ENCODE data around the gene RALY.

RALY gene

DNA sequence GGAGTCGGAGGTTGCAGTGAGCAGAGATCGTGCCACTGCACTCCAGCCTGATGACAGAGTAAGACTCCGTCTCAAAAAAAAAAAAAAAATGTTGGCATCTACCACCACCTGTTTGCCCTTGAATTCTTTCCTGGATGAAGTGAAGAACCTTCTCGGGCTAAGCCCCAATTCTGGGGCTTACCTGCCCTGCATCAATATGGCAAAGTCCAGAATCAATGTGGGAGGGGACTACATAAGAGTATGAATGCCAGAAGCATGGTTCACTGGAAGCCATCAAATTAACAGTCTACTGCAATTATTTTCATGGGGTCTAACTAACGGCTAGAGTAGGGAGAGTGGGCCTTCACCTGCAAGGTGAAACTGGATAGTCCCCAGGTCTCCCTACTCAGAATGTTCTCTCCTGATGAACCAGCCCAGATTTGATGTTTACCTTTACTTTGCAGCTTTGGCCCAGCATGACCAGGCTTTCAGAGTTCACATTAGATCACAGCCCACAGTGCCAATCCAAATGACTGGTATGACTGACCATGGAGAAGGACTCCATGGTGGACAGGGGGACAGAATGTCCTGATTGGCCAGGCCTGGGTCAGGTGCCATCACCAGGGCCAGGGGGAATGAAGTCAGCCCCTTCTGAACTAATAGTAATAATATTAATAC is 7.0 kb upstream of the RALY start:
- no peak for DNase-seq

DNA sequence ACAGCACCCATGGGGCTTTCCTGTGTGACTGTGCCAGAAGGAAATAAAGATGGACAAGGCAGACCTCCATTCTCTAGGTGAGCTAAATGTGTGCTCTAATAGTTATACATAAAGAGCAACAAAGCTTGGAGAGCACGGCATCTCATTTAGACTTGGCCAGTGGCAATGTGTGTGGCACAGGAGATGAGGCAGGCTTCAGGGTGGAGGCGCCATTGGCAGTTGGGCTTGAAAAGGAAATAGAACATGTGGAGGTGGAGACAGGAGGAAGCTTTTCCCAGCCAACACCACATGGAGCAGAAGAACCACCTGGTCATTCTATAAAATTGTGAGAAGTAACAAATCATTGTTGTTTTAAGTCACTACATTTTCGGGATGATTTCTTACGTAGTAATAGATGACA is 3.6 kb upstream of the RALY start:
- no peak for DNase-seq

DNA sequence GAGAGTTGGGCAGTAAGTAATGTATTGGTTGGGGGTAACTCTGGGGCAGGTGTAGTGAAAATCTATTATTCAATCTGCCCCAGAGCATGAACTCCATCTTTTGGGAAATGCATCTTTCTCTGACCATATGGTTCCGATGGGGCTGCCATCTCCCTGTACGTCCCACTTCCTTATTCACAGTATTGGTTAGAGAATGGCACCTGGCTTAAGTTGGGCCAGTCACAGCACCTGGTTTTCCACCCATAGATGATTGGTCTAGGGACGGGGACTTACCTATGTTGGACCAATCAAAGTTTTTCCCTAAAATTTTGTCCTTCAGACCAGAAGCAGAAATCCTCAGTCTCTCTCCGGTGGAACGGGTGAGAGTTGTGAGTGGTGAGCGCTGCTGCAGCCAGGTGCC is 2.2 kb upstream of the RALY start:
- DNase-seq, result no peak

DNA sequence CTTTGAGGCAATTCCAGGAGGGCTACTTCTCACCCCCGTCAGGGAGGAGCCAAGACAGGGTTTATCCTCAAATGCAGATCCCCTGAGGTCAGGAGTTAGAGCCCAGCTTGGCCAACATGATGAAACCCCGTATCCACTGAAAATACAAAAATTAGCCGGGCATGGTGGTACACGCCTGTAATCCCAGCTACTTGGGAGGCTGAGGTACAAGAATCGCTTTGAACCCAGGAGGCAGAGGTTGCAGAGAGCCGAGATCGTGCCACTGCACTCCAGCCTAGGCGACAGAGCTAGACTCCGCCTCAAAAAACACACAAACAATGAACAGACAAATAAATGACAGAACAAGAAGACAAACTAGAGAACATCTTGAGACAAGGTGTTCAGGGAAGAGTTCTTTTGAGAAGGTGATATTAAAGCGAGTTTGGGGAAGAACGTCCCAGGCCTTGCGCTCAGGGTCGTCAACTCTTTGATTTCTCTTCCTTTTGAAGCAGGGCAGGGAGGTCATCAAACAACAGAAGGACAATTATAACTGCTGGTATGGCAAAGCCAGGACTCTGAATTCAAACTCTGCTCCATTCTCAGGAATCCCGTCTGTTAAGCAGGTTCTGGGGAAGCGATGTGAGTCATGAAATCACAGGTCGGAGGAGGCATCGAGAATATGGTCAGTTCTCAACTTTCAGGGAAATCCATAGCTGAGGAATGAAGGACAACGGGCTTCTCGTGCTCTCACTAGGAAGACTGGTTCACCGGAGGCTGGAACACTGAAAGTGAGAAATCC is 1.4 kb upstream of the RALY start:
- DNase-seq, result no peak

DNA sequence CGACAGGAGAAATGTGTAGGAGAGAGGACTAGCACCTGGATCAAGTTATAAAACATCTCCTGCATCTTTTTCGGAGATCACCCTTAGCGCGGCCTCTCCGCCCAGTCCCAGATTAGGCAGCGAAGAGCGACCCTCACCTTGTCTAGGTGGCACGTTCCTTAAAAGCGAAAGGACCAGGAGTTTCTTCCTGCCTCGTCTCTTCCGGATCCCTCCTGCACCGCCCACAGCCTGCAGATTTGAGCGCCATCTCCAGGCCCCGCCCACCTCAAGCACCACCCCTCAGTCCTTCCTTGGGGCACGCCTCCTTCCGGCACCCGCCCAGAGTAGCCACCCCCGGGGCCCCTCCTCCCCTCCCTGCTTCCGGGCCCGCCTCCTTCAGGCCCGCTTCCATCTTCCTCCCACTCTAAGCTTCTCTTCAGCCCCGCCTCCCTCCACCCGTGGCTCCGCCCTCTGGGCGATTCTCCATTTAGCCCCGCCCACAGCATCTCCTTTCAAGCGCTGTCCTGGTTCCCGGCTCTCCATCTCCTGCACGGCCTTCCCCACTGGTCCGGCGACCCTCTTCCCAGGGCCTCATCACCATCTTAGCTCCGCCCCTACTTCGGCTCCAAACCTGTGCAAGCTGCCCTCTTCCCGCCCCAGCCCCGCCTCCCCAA is 662 bp upstream of the RALY start:
- peak; percentile 93 to 100 (median 100) for DNase-seq

DNA sequence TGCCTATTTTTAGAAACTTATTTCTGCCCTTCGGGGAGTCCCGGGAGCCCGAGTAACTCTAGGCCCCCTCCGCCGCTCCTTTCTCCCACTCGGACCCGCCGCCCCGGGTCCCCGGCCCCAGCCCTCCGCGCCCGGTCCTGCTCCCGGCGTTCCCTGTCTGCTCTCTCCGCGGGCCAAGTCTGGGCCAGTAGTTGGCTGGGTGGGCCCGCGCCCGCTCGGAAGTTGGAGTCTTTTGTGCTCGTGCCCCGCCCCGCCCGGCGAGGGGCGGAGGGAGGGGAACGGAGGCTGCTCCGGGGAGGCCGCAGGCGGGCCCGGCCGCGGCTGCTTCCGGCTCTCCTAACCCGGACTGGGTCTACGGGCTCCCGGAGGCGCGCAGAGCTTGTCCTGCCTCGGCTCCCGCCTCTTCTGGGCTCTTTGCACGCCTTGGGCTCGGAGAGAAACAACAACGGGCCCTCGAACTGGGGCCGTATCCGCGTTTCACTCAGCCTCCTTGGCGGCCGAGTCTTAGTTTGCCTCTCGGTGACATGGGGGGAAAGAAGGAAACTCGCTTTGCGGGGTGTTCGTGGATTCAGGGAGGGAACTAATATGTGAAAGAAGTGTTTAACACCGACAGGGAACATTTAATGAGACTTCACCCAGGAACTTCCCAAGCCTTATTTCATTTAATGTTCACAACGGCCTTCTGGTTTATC is 657 bp downstream of the RALY start:
- peak in 53 of 56 donors; percentile 8 to 79 (median 59) for DNase-seq

DNA sequence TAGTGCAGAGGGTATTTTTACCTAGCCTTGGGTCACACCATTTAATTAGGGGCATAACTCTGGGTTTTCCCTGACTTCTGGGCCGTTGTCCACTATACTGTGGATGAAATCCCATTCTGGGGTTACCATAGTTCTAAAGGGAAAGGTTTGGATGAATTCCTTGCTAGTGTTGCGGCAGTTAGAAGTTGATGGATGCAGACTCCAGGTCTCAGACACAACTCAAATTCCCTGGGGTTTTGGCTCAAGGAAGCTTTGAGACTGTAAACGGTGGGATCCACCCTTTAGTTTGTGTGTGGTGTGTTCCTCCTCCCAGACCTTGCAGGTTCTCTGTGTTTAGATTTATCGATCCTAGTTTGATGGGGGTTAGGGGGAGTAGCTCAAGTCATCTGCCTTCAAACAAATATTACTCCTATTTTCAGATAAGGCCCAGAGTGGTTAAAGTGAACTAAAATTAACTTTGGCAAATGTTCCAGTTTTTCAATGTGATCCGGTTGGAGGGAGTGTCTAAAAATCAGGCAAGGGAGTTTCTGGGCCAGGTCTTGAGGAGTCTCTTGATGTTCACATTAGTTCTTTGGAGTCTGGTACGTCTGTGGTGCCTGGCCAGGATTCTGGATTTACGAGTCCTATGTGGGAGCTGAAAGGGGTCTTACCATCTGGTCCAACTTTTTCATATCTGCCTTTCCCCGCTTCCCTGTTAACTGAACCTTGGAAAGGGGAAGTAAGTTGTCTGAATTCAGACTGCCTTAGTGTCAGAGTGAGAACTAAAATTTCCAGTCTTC is 1.5 kb downstream of the RALY start:
- DNase-seq, result no peak

DNA sequence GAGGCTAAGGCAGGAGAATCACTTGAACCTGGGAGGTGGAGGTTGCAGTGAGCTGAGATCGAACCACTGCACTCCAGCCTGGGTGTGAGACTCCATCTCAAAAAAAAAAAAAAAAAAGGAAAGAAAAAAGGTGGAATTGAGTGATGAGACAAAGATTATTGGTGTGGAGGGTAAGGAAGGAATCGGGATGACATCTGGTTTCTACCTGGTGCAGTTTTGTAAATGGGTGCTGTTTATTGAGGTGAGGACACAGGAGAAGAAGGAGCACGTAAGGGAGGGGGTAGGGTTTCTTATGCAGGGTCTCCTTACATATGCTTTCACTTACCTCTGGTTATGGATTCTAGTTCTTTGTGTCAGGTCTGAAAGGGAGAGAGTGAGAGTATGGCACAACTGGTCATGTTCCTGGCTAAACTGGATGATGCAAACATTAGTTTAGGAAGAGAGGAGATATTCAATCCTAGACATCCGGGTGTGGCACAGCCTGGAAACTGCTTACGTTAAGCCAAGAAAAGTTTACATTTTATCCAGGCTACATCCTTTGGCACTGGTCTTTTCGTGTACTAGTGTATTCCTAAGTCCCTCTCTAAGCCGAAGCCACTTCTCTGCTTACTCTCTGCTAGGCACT is 5.4 kb downstream of the RALY start:
- DNase-seq, result no peak

DNA sequence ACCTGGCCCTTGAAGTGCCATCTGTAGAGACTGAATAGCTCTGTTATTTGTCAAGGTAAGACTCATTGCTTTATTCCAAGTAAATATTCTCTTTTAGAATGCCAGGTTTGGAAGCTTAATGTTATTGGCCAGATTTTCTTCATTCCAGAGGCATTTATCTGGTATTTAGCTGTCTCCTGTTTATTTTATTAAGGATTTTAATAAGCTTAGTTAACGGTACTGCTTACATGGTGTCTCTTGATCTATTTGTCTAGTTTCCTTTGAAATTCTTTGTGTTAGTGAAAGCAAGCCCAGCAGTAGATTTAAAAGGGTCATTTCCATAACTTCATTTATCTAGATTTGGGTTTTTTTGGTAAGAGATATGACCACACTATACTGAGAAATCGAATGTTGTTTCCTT is 7.7 kb downstream of the RALY start:
- DNase-seq, result no peak

DNA sequence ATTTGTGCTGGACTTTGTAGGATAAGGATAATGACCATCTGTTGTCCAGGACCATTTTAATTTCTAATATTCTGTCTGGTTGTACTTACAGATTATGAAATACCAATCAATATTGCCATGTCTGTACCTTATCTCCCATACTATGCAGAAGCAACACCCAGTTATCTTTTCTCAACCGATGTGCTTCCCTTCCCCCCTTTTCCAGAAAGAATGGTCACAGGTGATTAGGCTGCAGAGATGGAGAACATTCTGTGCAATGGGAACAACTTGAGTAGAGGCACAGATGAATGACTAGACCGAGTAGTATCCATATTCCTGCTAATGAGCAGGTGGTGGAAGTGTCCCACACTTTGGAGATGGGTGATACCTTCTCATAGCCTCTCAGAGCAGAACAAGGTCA is 10.5 kb downstream of the RALY start:
- no peak for DNase-seq

DNA sequence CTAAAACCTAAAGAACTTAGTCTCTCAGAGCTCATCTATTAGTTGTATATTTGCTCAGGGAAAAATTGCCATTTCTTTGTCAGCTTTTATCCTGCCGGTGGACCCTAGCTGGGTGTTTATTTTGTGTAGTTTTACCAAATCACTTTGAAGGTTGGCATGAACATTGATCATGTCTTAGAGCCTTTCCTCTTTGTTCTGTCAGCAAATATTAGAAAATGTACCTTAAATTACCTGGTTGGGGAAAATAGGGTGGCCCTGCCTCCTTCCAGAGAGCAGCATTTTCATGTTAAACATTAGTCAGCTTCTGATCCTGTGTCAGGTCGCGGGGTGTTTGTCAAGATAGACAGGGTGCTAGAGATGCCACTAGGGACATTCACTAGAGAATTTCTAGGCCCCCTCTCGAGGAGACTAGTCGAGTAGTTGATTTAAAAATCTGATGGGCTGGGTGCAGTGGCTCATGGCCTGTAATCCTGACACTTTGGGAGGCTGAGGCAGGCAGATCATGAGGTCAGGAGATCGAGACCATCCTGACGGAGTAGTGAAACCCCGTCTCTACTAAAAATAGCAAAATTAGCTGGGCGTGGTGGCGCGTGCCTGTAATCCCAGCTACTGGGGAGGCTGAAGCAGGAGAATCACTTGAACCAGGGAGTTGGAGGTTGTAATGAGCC is 11.2 kb downstream of the RALY start:
- no peak for DNase-seq

DNA sequence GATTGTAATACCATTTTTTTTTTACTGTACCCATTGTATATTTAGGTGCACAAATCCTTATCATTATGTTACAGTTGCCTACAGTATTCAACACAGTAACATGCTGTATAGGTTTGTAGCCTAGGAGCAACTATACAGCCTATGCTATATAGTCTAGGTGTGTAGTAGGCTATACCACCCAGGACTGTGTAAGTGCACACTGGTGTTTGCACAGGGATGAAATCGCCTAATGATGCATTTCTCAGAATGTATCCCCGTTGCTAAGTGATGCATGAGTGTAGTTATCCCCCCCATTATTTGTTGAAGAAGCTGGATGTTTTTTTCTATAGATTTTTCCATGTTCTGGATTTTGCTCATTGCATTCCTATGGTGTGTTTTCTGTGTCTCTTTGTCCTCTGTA is 12.9 kb downstream of the RALY start:
- DNase-seq, result no peak

DNA sequence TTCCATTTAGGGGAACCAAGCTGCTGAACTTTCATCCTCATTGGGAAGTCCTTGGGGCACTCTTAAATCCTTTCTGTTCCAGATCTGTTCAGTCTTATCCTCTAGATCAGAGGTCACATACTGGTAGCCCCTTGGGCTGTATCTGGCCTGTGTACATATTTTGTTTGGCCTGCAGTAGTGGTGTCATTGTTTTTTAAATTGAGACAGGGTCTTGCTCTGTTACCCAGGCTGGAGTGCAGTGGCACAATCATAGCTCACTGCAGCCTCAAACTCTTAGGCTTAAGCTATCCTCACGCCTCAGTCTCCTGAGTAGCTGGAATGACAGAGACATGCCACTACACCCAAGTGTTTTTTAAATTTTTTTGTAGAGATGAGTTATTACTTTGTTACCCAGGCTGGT is 14.8 kb downstream of the RALY start:
- no peak for DNase-seq

DNA sequence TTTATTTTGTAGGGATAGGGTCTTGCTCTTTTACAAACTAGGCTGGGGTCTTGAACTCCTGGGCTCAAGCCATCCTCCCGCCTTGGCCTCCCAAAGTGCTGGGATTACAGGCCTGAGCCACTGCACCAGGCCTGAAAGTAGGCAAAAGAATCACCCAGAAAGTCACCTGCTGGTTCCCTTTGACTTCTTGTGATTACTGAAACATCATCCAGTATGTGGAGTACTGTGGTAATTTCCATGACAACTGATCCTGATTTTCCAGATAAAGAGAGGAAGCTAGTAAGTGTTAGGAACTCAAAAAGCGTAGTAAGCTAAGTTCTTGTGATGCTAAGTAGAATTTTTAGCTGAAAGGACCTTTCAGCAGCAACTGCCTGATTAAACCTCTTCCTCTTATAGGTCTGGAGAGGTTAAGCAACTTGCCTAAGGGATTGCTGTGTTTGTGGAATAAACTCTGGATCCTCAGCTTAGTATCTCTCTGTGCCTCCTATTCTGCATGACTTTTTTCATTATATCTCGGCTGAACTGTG is 16.8 kb downstream of the RALY start:
- DNase-seq, result no peak

DNA sequence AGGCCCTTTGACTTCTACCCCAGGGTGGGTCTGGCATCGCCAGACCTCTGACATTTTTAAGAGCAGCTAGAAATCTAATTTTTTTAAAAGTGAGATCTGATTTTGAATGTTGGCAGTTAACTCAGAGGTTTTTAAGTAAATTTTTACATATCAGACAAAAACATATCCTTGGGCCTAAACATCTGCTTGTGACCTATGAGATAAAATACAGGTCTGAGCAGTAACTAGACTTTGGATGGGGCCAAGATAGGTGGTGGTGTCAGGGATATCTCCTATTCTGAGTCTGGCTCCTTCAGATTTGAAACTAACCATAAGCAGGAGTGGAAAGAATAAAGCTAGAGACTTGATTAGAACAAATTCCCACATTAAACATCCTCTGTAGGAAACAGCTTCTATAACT is 17.6 kb downstream of the RALY start:
- DNase-seq, result no peak

DNA sequence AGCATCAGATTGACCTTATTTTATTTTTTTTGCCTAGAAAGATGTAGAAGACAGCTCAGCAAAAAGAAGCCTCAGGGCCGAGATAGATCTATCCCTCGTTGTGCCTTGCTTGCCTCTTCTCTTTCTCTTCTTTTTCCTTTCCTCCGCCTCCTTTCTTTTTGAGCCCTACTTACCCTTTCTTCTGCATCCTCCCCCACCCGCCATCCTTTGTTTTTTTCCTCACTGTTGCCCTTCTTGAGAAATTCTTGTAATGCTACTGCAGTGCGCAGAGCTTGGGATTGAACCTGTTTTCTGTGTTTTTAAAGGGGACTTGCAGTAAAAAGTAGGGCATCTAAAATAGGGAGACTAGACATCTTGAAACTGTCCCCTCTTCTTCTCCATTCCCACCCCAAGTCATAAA is 18.6 kb downstream of the RALY start:
- DNase-seq, result no peak

DNA sequence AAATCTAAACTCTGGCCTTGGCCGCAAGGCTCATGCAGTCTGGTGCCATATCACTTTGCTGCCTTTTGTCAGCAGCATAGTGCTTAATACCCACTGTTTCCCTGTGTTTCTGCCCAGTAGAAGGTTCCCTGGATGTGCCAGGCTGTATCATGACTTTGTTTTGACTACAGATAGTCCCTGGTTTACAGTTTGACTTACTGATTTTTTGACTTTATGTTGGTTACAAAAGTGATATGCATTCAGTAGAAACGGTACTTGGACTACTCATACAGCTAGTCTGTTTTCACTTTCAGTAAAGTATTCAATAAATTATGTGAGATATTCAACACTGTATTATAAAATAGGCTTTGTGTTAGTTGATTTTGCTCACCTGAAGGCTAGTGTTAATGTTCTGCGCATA is 19.0 kb downstream of the RALY start:
- DNase-seq, result no peak

DNA sequence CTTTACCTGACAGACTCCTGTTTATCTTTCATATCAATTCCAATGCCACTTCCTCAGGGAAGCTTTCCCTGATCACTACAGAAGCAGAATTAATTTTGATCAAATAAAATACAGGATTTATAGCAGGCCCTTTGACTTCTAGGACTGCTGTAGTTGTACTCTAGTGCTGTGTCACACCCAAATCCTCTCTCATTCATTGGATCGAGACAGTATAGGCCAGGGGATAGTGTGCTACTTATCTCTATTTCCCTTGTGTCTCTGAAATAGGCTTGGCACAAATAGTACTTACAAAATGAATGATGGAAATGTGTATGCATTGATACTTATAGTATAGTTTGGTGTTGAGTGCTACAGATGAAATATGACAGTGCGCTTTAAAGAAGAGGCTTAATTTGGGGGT is 19.8 kb downstream of the RALY start:
- no peak for DNase-seq

DNA sequence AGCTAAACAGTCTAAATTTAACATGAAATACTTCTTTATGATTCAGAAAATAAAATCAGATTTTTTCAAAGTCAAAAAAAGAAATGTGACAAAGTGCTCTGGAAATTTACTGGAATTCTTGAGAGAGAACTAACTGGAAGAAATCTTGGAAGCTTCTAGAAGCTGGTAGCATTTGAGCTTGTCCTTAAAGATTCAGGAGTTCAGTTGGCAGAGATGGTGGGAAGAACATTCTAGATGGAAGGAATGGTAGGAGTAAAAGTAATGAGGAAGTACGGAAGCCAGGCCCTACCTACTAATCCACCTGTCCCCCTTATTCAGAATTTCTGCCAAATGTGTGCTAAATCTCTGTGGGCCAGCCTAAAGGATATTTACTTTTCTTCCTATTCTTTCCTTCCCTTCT is 21.2 kb downstream of the RALY start:
- no peak for DNase-seq

All from nucleus accumbens (tissue), 56 donors.